GM12878 (cell line): ENCODE results near the gene PHF21B. TPM values are rescaled to one million over a fixed set of nuclear protein-coding genes. Genes with fewer than 3 reads are reported as not detected.

Experiments
- ATAC-seq: fragments of 200-7000 bp; cut with Tn5 transposase; 3 replicates; pipeline ENCODE4 v1.9.1; 2020; ENCODE audit warnings: mild to moderate bottlenecking, moderate library complexity
- BruUV-seq: library from RNA; stranded (reverse); fragments of 400-500 nt; replicated peaks from 2 replicates; lab custom pipeline; 2021; lab: Mats Ljungman, UMichigan
- CTCF ChIA-PET: fragments of 300-600 bp; sonication (Branson Sonifier 250); formaldehyde crosslinking; extraction: SDS; loops from one replicate; lab custom pipeline; 2021; ENCODE audit warnings: inconsistent platforms; lab: Yijun Ruan, JAX
- POLR2A ChIA-PET: fragments of 350-600 bp; formaldehyde crosslinking; extraction: SDS; loops from one replicate; lab custom pipeline; 2021; ENCODE audit warnings: inconsistent platforms; lab: Charles Lee
- RAD21 ChIA-PET: fragments of 300-600 bp; sonication (Branson Sonifier 250); formaldehyde crosslinking; loops from one replicate; lab custom pipeline; 2023; ENCODE audit warnings: antibody characterized with exemption; ENCODE audit not compliant: unreplicated experiment; lab: Charles Lee
- SMC1A ChIA-PET: fragments of 300-600 bp; sonication (Branson Sonifier 250); formaldehyde crosslinking; loops from one replicate; lab custom pipeline; 2023; ENCODE audit not compliant: unreplicated experiment, uncharacterized antibody; lab: Charles Lee
- DNase-seq: peaks from one replicate; pipeline ENCODE4 v3.0.0-alpha.2; 2011; ENCODE audit warnings: low read depth, low spot score
- FAIRE-seq: peaks from 3 replicates; lab custom pipeline; 2011; peaks lifted over from hg19 to GRCh38; lab: Jason Lieb, UNC
- H2AFZ ChIP-seq: 2 replicates; pipeline ENCODE4 v1.6.0; 2011; ENCODE audit warnings: low read depth, low read length, control low read depth; ENCODE audit not compliant: control insufficient read depth
- H3K27ac ChIP-seq: 2 replicates; pipeline ENCODE4 v1.5.1; 2011; ENCODE audit warnings: control low read depth; ENCODE audit not compliant: control insufficient read depth, insufficient read depth
- H3K27me3 ChIP-seq, 2 experiments: replicated peaks in 1 of 2; 2 replicates each; pipeline versions ENCODE4 v1.6.0 to v1.6.1; 2011; ENCODE audit warnings: low read length in 1 of 2; ENCODE audit not compliant: control insufficient read depth in 2 of 2, insufficient read depth in 2 of 2
- H3K36me3 ChIP-seq, 2 experiments: 2 replicates each; pipeline ENCODE4 v1.5.1; 2011; ENCODE audit warnings: low read length in 1 of 2; ENCODE audit not compliant: control insufficient read depth in 2 of 2, insufficient read depth in 2 of 2
- H3K4me1 ChIP-seq: 2 replicates; pipeline ENCODE4 v1.6.1; 2011; ENCODE audit warnings: mild to moderate bottlenecking, low read length, moderate library complexity, mixed read lengths; ENCODE audit not compliant: control insufficient read depth, insufficient read depth
- H3K4me2 ChIP-seq: 2 replicates; pipeline ENCODE4 v1.6.0; 2011; ENCODE audit warnings: control low read depth; ENCODE audit not compliant: control insufficient read depth, insufficient read depth
- H3K4me3 ChIP-seq: fragments of 200-600 bp; sonication (generic); 2 replicates; pipeline ENCODE4 v1.5.1; 2016
- H3K79me2 ChIP-seq: 2 replicates; pipeline ENCODE4 v1.6.0; 2011; ENCODE audit warnings: low read length; ENCODE audit not compliant: control insufficient read depth, insufficient read depth
- H3K9ac ChIP-seq: 2 replicates; pipeline ENCODE4 v1.8.0; 2011; ENCODE audit warnings: low read length, control low read depth, mixed read lengths; ENCODE audit not compliant: control insufficient read depth, insufficient read depth
- H3K9me3 ChIP-seq: replicated peaks from 3 replicates; pipeline ENCODE4 v1.5.1; 2011; ENCODE audit warnings: mild to moderate bottlenecking, low read length; ENCODE audit not compliant: control insufficient read depth, insufficient read depth
- H4K20me1 ChIP-seq: 2 replicates; pipeline ENCODE4 v1.6.0; 2011; ENCODE audit not compliant: control insufficient read depth, insufficient read depth
- ASH2L ChIP-seq: fragments of 300-600, 200-600 bp; sonication (generic); IDR thresholded peaks from 2 replicates; pipeline ENCODE4 v1.6.1; 2017; ENCODE audit warnings: low read depth, mild to moderate bottlenecking, borderline replicate concordance
- ATF2 ChIP-seq: IDR thresholded peaks from 2 replicates; pipeline ENCODE4 v1.6.1; 2012; ENCODE audit warnings: low read length, inconsistent platforms
- BACH1 ChIP-seq: fragments of 450-650 bp; IDR thresholded peaks from 2 replicates; pipeline ENCODE4 v1.6.1; 2017; ENCODE audit warnings: mild to moderate bottlenecking, borderline replicate concordance
- BCL3 ChIP-seq: IDR thresholded peaks from 2 replicates; pipeline ENCODE4 v1.6.1; 2011; ENCODE audit warnings: borderline replicate concordance, low read depth, mild to moderate bottlenecking, moderate library complexity, low read length; ENCODE audit not compliant: insufficient read depth, poor library complexity, severe bottlenecking
- CBX3 ChIP-seq: fragments of 200-600 bp; sonication (generic); IDR thresholded peaks from 2 replicates; pipeline ENCODE4 v1.6.1; 2016; ENCODE audit warnings: low read depth, borderline replicate concordance
- CREM ChIP-seq: IDR thresholded peaks from 2 replicates; pipeline ENCODE4 v1.6.1; 2014; ENCODE audit warnings: antibody characterized with exemption, low read depth
- FOXK2 ChIP-seq: fragments of 450-650 bp; IDR thresholded peaks from 2 replicates; pipeline ENCODE4 v1.6.1; 2017; ENCODE audit warnings: mild to moderate bottlenecking, moderate library complexity
- LARP7 ChIP-seq: fragments of 450-650 bp; IDR thresholded peaks from 2 replicates; pipeline ENCODE4 v1.6.1; 2017; ENCODE audit warnings: mild to moderate bottlenecking
- PBX3 ChIP-seq: IDR thresholded peaks from 2 replicates; pipeline ENCODE4 v1.6.1; 2011; ENCODE audit warnings: mild to moderate bottlenecking, low read depth, low read length, moderate library complexity; ENCODE audit not compliant: insufficient replicate concordance
- RAD21 ChIP-seq: IDR thresholded peaks from 2 replicates; pipeline ENCODE4 v1.6.1; 2011; ENCODE audit warnings: mild to moderate bottlenecking, low read depth, low read length, moderate library complexity; ENCODE audit not compliant: insufficient read depth
- RELA ChIP-seq: fragments of 450-650 bp; IDR thresholded peaks from 2 replicates; pipeline ENCODE4 v1.8.0; 2014; ENCODE audit warnings: borderline replicate concordance; ENCODE audit not compliant: partially characterized antibody
- SREBF1 ChIP-seq: IDR thresholded peaks from 2 replicates; pipeline ENCODE4 v1.6.1; 2012; ENCODE audit warnings: mild to moderate bottlenecking, low read length
- TCF12 ChIP-seq: IDR thresholded peaks from 2 replicates; pipeline ENCODE4 v1.6.1; 2011; ENCODE audit warnings: low read depth, mild to moderate bottlenecking, low read length
- ZNF274 ChIP-seq: IDR thresholded peaks from one replicate; pipeline ENCODE4 v1.8.0; 2011; ENCODE audit not compliant: insufficient read length, insufficient read depth
- WGBS: methylation state at CpG from one replicate; pipeline ENCODE4 v1.1.6; 2016; ENCODE audit warnings: low lambda C conversion rate; ENCODE audit not compliant: insufficient replicate concordance, insufficient coverage; ENCODE audit errors: missing lambda C conversion rate; 5-methylcytosine and 5-hydroxymethylcytosine counted together
- in situ Hi-C: fragments of 300-500 bp; cut with MboI; formaldehyde crosslinking; loops from 9 replicates; pipeline ENCODE4 v1.14.3; 2018; ENCODE audit warnings: mixed read lengths
- intact Hi-C: fragments of 100-400 bp; cut with micrococcal nuclease; formaldehyde crosslinking; loops from one replicate; pipeline ENCODE4 v1.14.2; 2022; ENCODE audit not compliant: unreplicated experiment
- polyA plus RNA-seq, 11 experiments: library from polyadenylated mRNA; depleted of rRNA in 4 of 11; unstranded in 6 of 11; stranded (reverse) in 5 of 11; fragments of >200 nt; fragmentation: Nextera tagmentation in 4 of 11; fragmentation: Illumina TruSeq in 1 of 11; extraction: Ambion mirVana in 4 of 11; extraction: Trizol in 1 of 11; gene quantifications; 1 replicate in 1 of 11; 2 replicates in 10 of 11; pipeline versions ENCODE4 v1.2.1 to v1.2.3, GENCODE V29; 2011 to 2016; ENCODE audit warnings: inconsistent platforms in 2 of 11, missing spikeins in 2 of 11, low read depth in 1 of 11
- total RNA-seq, 4 experiments: library from RNA; depleted of rRNA in 3 of 4; stranded (reverse); fragments of >200 nt in 3 of 4; fragmentation: Illumina TruSeq in 1 of 4; extraction: Trizol in 1 of 4; gene quantifications; 2 replicates each; pipeline versions ENCODE4 v1.2.1 to v1.2.3, GENCODE V29; 2013 to 2021

Gene PHF21B
- total and polyA plus RNA-seq, 10 of the 15 experiments (the other 5 are each of a cell fraction or from before 2014, with no cell fraction given), result 0.03 to 0.35 TPM; not detected in 8

- TF ChIP-seq CREM (no peak), TCF12 (no peak), FOXK2 (no peak), RELA (no peak), LARP7 (no peak), RAD21 (no peak), SREBF1 (no peak), CBX3 (no peak), BACH1 (no peak), ATF2 (no peak)
These were observed 22.0 kb upstream of the PHF21B start (continued) for GRCh38 chr22:45031629-45032403.

- BruUV-seq, result no TSS peak
- H3K4me3 ChIP-seq, result no peak overlapping the region
- no peaks in the 10 kb centered on the region for H4K20me1 ChIP-seq
- WGBS, result 47% methylated on average over 6 of the region's 6 CpGs
- in situ Hi-C loops, result no loop called here
- RAD21 ChIA-PET, result no interaction called here
- ATAC-seq (no peak), DNase-seq (no peak)
- CTCF ChIA-PET, result no interaction called here
- TF ChIP-seq BCL3 (peak; percentile 17), PBX3 (peak; percentile 10), LARP7 (no peak), ASH2L (no peak), ZNF274 (no peak)
- TF ChIP-seq, all 136 proteins: peak for 2
- no peak for FAIRE-seq
- Histone ChIP-seq H2AFZ (no peak overlapping the region), H3K27me3 (no peaks in the 10 kb centered on the region; a peak in 2 of 4 replicates), H3K4me2 (no peak overlapping the region), H3K4me1 (no peaks in the 10 kb centered on the region), H3K79me2 (no peaks in the 10 kb centered on the region), H3K36me3 (no peaks in the 10 kb centered on the region), H3K9ac (no peak overlapping the region), H3K27ac (no peak overlapping the region), H3K9me3 (no peaks in the 10 kb centered on the region)
- ChIA-PET SMC1A (no interaction called here), POLR2A (no interaction called here)
- intact Hi-C loops, result no loop called here
These were observed 19.7 kb upstream of the PHF21B start for GRCh38 chr22:45029501-45029900.
